Gastrocnemius medialis (tissue), 4 donors: ENCODE data around the gene VIL1.

Experiments
- CTCF ChIP-seq, 5 experiments: fragments of 450-650 bp in 3 of 5; fragments of 200-600 bp in 2 of 5; sonication (generic) in 2 of 5; IDR thresholded peaks in 4 of 5; conservative IDR thresholded peaks in 1 of 5; 1 replicate in 4 of 5; 2 replicates in 1 of 5; pipeline ENCODE4 v1.5.1; 2016 to 2019; ENCODE audit warnings: antibody characterized with exemption in 5 of 5, mild to moderate bottlenecking in 3 of 5, moderate library complexity in 3 of 5
- POLR2A ChIP-seq, 2 donors: fragments of 450-650 bp; IDR thresholded peaks; one replicate each; pipeline ENCODE4 v1.6.1; 2017; ENCODE audit warnings: antibody characterized with exemption in 2 of 2, mild to moderate bottlenecking in 2 of 2, moderate library complexity in 2 of 2

GRCh38 chr2:218370410-218371063 lies 48.4 kb upstream of the VIL1 start:
- TF ChIP-seq CTCF (IDR thresholded peaks at IDR 0.05 in 4 of 5, conservative IDR thresholded peaks at IDR 0.05 in 1 of 5) (no peak), POLR2A (IDR thresholded peaks at IDR 0.05) (peak in 1 of 2 donors; percentile 23)
